SH-SY5Y (cell line): ENCODE data around the gene KIF2C.

ENCODE experiments used
- GATA2 ChIP-seq: IDR thresholded peaks from 2 replicates; pipeline ENCODE4 v1.6.1; 2011; ENCODE audit warnings: mild to moderate bottlenecking, low read depth, low read length
- GATA3 ChIP-seq: IDR thresholded peaks from 2 replicates; pipeline ENCODE4 v1.6.1; 2011; ENCODE audit warnings: low read depth, mild to moderate bottlenecking, low read length, moderate library complexity

GRCh38 chr1:44693159-44693558, 46.5 kb upstream of the KIF2C start:
- TF ChIP-seq GATA3 = no peak
- no peak for TF ChIP-seq GATA2
